Colonic mucosa (tissue), 4 donors: Measurements from ENCODE around the gene OR2G2. TPM values are rescaled to one million over a fixed set of nuclear protein-coding genes. Genes with fewer than 3 reads are reported as not detected.

Source experiments
- DNase-seq: peaks from one replicate; pipeline ENCODE4 v3.0.0-alpha.2; 2020
- H3K27ac ChIP-seq: fragments of 200-600 bp; one replicate; pipeline ENCODE4 v1.8.0; 2021
- H3K27me3 ChIP-seq: fragments of 200-600 bp; one replicate; pipeline ENCODE4 v1.8.0; 2021
- H3K36me3 ChIP-seq: fragments of 200-600 bp; one replicate; pipeline ENCODE4 v1.8.0; 2021
- H3K4me1 ChIP-seq: fragments of 200-600 bp; one replicate; pipeline ENCODE4 v1.8.0; 2021; ENCODE audit warnings: mild to moderate bottlenecking
- H3K4me3 ChIP-seq: fragments of 200-600 bp; one replicate; pipeline ENCODE4 v1.8.0; 2021
- H3K9ac ChIP-seq, 2 donors: one replicate each; pipeline ENCODE4 v1.7.0; 2013; ENCODE audit warnings: control low read depth in 2 of 2, low read depth in 2 of 2, low read length in 2 of 2
- H3K9me3 ChIP-seq: fragments of 200-600 bp; one replicate; pipeline ENCODE4 v1.8.0; 2021
- CTCF ChIP-seq: fragments of 200-600 bp; IDR thresholded peaks from one replicate; pipeline ENCODE4 v1.8.0; 2022; ENCODE audit warnings: antibody characterized with exemption, mild to moderate bottlenecking
- intact Hi-C: fragments of 100-400 bp; cut with DNase I; formaldehyde crosslinking; loops from one replicate; pipeline ENCODE4 v1.14.1; 2022
- total RNA-seq, 2 donors: library from RNA; stranded (reverse); fragmentation: NEBNext Ultra II Directional in 1 of 2; extraction: Animal tissue kit (Norgen Biotek cat#: 25700) in 1 of 2; gene quantifications; one replicate each; pipeline ENCODE4 v1.2.1, GENCODE V29; 2021
- donor health status: healthy.
- donor health status: DM: no; HTN: no; CAD: no.
- donor health status: DM: no; HTN: no; CAD: no.

OR2G2 gene
- total RNA-seq, 2 donors from 2014 or later = not detected

DNA sequence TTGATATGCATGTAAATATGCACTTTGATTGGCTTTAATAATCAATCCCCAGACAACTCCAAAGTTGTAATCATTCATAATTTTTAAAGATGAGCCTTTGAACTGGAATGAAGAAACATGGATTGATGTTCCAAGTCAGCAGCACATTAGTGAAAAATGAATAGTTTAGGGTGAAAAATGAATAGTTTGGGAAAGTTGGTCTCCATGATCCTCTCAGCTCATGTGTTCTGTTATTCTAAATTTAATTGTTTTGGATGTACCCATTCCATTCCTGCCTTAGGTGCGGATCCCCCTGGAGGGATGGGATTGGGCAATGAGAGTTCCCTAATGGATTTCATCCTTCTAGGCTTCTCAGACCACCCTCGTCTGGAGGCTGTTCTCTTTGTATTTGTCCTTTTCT, 17.1 kb downstream of the OR2G2 start, which contains the start of gene OR2G3:
OR2G3 (plus strand) TSS at position 301 of the 400 bp plus-strand sequence; CDS start at position 301, 0 bp downstream.
- Histone ChIP-seq H3K27me3 (no peaks in the 10 kb centered on the region), H3K27ac (no peak within 1 kb of the TSS), H3K4me1 (no peaks in the 10 kb centered on the region), H3K9ac (no peak within 1 kb of the TSS), H3K4me3 (no peak within 1 kb of the TSS), H3K9me3 (no peaks in the 10 kb centered on the region), H3K36me3 (no peaks in the 10 kb centered on the region)
- no peak for TF ChIP-seq CTCF
- no peak for DNase-seq
- intact Hi-C loops = no loop called here

DNA sequence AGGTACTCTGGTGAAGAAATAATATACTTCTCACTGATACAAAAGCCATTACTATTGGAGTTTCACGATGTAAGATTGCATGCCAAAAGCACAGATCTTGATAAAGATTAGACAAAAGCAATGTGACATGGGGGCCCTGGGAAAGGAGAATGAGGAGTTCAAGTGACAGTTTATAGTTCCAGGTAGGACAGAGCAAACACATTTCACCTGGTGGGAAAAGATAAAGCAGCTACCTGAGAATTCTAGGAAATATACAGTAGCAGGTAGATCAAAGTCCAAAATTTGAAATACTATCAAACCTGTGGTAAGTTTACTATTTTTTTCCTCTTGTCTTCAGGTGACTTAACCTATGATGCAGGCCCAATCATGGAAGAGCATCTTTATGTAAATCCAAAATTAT, 25.2 kb downstream of the OR2G2 start:
- no peaks in the 10 kb centered on the region for H3K27me3 ChIP-seq
- no peaks in the 10 kb centered on the region for H3K4me1 ChIP-seq
- no peaks in the 10 kb centered on the region for H3K36me3 ChIP-seq
- TF ChIP-seq CTCF = no peak
- no peak for DNase-seq
- intact Hi-C loops = no loop called here
- H3K9ac ChIP-seq = no peak overlapping the region
- no peaks in the 10 kb centered on the region for H3K9me3 ChIP-seq
- H3K27ac ChIP-seq = no peak overlapping the region
- no peak overlapping the region for H3K4me3 ChIP-seq

- Histone ChIP-seq H3K9ac (no peak overlapping the region), H3K27me3 (no peaks in the 10 kb centered on the region), H3K9me3 (no peaks in the 10 kb centered on the region), H3K27ac (no peak overlapping the region), H3K4me1 (no peaks in the 10 kb centered on the region), H3K4me3 (no peak overlapping the region), H3K36me3 (no peaks in the 10 kb centered on the region)
- no peak for DNase-seq
- TF ChIP-seq CTCF = no peak
- intact Hi-C loops = no loop called here
Measured at GRCh38 chr1:247614625-247615024, 26.5 kb downstream of the OR2G2 start.

GRCh38 chr1:247627951-247628350, 39.8 kb downstream of the OR2G2 start:
- H3K9me3 ChIP-seq = no peaks in the 10 kb centered on the region
- no peak for DNase-seq
- no peak overlapping the region for H3K4me3 ChIP-seq
- intact Hi-C loops = no loop called here
- no peak for TF ChIP-seq CTCF
- H3K9ac ChIP-seq = no peak overlapping the region
- H3K4me1 ChIP-seq = no peaks in the 10 kb centered on the region
- no peaks in the 10 kb centered on the region for H3K27me3 ChIP-seq
- H3K36me3 ChIP-seq = no peaks in the 10 kb centered on the region
- no peak overlapping the region for H3K27ac ChIP-seq

GRCh38 chr1:247638011-247638410, 49.9 kb downstream of the OR2G2 start:
- no peak for TF ChIP-seq CTCF
- Histone ChIP-seq H3K9me3 (no peaks in the 10 kb centered on the region), H3K4me1 (no peaks in the 10 kb centered on the region), H3K9ac (no peak overlapping the region), H3K36me3 (no peaks in the 10 kb centered on the region), H3K4me3 (no peak overlapping the region), H3K27ac (no peak overlapping the region), H3K27me3 (no peaks in the 10 kb centered on the region)
- intact Hi-C loops = no loop called here
- DNase-seq = no peak

DNA sequence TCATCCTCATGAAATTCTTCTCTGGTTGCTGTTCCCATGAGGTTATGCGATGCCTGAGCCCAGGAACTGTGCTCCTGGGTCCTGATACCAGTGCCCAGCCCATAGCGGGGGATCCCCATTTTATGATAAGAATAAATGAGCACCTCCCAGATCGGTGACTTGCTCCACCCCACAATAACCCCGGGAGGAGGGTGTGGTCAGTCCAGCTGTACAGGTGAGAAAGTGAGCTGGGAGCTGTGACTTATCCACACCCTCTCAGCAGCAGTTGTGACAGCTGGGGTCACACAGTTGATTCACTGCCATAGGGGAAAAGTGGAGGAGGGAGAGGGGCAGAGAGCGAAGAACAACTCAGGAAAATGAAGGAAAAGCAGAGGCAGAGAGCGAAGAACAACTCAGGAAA, 50.6 kb downstream of the OR2G2 start:
- peak overlapping the region in 1 of 2 donors; percentile 14 for H3K9ac ChIP-seq
- H3K36me3 ChIP-seq = no peaks in the 10 kb centered on the region
- intact Hi-C loops = no loop called here
- H3K9me3 ChIP-seq = no peaks in the 10 kb centered on the region
- H3K4me3 ChIP-seq = no peak overlapping the region
- no peaks in the 10 kb centered on the region for H3K27me3 ChIP-seq
- H3K27ac ChIP-seq = peak overlapping the region; percentile 20
- H3K4me1 ChIP-seq = no peaks in the 10 kb centered on the region
- peak; percentile 81 for DNase-seq
- no peak for TF ChIP-seq CTCF
